Measurements from ENCODE around the gene CALML6. TPM values are rescaled to one million over a fixed set of nuclear protein-coding genes. Genes with fewer than 3 reads are reported as not detected.

CALML6 gene
- 0.63 TPM in 1 of 2 replicates, not detected in the other for total RNA-seq

GRCh38 chr1:1914971-1915692 lies at the start of gene CALML6:
CALML6 (plus strand) TSS chr1:1915260; CDS start chr1:1915281, 21 bp downstream.

GRCh38 chr1:1890506-1891348 lies 24.3 kb upstream of the CALML6 start, which contains the start of gene GNB1:
GNB1 (minus strand) TSS chr1:1891087; CDS start chr1:1825453, 65,634 bp downstream.

GRCh38 chr1:1918901-1919303 lies 3.8 kb downstream of the CALML6 start, which contains the start of gene TMEM52:
TMEM52 (minus strand) TSS chr1:1919279; CDS start chr1:1919265, 14 bp downstream.

Other genes with a start within 250 kb of the CALML6 start
- gene SLC35E2B, start 222.5 kb upstream of the CALML6 start, total RNA-seq, result 11.7 and 46.5 TPM in 2 replicates
- 6.2 and 6.5 TPM in 2 replicates for gene CDK11A, start 190.9 kb upstream of the CALML6 start, total RNA-seq
- 54.8 and 57.6 TPM in 2 replicates for gene NADK, start 136.8 kb upstream of the CALML6 start, total RNA-seq
- gene GNB1, start 24.2 kb upstream of the CALML6 start, total RNA-seq, result 169 and 212 TPM in 2 replicates
- 1.1 and 3.1 TPM in 2 replicates for gene TMEM52, start 4.0 kb downstream of the CALML6 start, total RNA-seq
- under 0.01 TPM in 1 of 2 replicates, not detected in the other for gene CFAP74, start 88.5 kb downstream of the CALML6 start, total RNA-seq
- gene GABRD, start 104.1 kb downstream of the CALML6 start, total RNA-seq, result not detected in 2 replicates
- gene PRKCZ, start 135.2 kb downstream of the CALML6 start, total RNA-seq, result 18.7 and 36.4 TPM in 2 replicates

Measured in mesangial cell (primary cell).